Measurements from ENCODE around the gene CCDC170. TPM values are rescaled to one million over a fixed set of nuclear protein-coding genes. Genes with fewer than 3 reads are reported as not detected.

The CCDC170 gene
- total and polyA plus RNA-seq, 2 of the 8 experiments (the other 6 are each of a cell fraction or from before 2014, with no cell fraction given) = 0.06 to 0.09 TPM

DNA sequence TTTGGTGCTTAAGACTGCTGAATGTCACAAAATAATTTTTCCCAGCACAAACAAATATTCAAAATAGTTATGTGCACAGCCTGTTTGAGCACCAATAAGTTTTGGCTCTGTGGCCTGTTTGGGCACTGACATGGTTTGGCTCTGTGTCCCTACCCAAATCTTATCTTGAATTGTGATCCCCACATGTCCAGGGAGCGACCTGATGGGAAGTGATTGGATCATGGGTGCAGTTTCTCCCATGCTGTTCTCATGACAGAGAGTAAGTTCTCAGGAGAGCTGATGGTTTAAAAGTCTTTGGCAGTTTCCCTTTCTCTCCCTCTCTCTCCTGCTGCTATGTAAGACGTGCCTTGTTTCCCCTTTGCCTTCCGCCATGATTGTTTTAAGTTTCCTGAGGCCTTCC lies 167.7 kb downstream of the CCDC170 start (continued):
- TF ChIP-seq, protein P1, sequence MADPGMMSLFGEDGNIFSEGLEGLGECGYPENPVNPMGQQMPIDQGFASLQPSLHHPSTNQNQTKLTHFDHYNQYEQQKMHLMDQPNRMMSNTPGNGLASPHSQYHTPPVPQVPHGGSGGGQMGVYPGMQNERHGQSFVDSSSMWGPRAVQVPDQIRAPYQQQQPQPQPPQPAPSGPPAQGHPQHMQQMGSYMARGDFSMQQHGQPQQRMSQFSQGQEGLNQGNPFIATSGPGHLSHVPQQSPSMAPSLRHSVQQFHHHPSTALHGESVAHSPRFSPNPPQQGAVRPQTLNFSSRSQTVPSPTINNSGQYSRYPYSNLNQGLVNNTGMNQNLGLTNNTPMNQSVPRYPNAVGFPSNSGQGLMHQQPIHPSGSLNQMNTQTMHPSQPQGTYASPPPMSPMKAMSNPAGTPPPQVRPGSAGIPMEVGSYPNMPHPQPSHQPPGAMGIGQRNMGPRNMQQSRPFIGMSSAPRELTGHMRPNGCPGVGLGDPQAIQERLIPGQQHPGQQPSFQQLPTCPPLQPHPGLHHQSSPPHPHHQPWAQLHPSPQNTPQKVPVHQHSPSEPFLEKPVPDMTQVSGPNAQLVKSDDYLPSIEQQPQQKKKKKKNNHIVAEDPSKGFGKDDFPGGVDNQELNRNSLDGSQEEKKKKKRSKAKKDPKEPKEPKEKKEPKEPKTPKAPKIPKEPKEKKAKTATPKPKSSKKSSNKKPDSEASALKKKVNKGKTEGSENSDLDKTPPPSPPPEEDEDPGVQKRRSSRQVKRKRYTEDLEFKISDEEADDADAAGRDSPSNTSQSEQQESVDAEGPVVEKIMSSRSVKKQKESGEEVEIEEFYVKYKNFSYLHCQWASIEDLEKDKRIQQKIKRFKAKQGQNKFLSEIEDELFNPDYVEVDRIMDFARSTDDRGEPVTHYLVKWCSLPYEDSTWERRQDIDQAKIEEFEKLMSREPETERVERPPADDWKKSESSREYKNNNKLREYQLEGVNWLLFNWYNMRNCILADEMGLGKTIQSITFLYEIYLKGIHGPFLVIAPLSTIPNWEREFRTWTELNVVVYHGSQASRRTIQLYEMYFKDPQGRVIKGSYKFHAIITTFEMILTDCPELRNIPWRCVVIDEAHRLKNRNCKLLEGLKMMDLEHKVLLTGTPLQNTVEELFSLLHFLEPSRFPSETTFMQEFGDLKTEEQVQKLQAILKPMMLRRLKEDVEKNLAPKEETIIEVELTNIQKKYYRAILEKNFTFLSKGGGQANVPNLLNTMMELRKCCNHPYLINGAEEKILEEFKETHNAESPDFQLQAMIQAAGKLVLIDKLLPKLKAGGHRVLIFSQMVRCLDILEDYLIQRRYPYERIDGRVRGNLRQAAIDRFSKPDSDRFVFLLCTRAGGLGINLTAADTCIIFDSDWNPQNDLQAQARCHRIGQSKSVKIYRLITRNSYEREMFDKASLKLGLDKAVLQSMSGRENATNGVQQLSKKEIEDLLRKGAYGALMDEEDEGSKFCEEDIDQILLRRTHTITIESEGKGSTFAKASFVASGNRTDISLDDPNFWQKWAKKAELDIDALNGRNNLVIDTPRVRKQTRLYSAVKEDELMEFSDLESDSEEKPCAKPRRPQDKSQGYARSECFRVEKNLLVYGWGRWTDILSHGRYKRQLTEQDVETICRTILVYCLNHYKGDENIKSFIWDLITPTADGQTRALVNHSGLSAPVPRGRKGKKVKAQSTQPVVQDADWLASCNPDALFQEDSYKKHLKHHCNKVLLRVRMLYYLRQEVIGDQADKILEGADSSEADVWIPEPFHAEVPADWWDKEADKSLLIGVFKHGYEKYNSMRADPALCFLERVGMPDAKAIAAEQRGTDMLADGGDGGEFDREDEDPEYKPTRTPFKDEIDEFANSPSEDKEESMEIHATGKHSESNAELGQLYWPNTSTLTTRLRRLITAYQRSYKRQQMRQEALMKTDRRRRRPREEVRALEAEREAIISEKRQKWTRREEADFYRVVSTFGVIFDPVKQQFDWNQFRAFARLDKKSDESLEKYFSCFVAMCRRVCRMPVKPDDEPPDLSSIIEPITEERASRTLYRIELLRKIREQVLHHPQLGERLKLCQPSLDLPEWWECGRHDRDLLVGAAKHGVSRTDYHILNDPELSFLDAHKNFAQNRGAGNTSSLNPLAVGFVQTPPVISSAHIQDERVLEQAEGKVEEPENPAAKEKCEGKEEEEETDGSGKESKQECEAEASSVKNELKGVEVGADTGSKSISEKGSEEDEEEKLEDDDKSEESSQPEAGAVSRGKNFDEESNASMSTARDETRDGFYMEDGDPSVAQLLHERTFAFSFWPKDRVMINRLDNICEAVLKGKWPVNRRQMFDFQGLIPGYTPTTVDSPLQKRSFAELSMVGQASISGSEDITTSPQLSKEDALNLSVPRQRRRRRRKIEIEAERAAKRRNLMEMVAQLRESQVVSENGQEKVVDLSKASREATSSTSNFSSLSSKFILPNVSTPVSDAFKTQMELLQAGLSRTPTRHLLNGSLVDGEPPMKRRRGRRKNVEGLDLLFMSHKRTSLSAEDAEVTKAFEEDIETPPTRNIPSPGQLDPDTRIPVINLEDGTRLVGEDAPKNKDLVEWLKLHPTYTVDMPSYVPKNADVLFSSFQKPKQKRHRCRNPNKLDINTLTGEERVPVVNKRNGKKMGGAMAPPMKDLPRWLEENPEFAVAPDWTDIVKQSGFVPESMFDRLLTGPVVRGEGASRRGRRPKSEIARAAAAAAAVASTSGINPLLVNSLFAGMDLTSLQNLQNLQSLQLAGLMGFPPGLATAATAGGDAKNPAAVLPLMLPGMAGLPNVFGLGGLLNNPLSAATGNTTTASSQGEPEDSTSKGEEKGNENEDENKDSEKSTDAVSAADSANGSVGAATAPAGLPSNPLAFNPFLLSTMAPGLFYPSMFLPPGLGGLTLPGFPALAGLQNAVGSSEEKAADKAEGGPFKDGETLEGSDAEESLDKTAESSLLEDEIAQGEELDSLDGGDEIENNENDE (IDR thresholded peaks at IDR 0.05; ENCODE audit: insufficient replicate concordance, low read length) = no peak
- no peak for TF ChIP-seq SP1 (IDR thresholded peaks at IDR 0.05; ENCODE audit: low read depth, low read length)
- TF ChIP-seq SP4 (IDR thresholded peaks at IDR 0.05; ENCODE audit: low read length) = no peak
